K562 (cell line): Measurements from ENCODE around the gene BMI1. TPM values are rescaled to one million over a fixed set of nuclear protein-coding genes. Genes with fewer than 3 reads are reported as not detected.

Experiments used
- ATAC-seq: fragments of 200-7000 bp; cut with Tn5 transposase; 3 replicates; pipeline ENCODE4 v1.9.1; 2020; ENCODE audit warnings: moderate library complexity
- BruUV-seq: library from RNA; stranded (reverse); fragments of 400-500 nt; replicated peaks from 2 replicates; lab custom pipeline; 2021; lab: Mats Ljungman, UMichigan
- CTCF ChIA-PET: fragments of 300-600 bp; formaldehyde crosslinking; extraction: SDS; loops from one replicate; lab custom pipeline; 2021; ENCODE audit warnings: low intra/inter-chr PET ratio; lab: Yijun Ruan, JAX
- POLR2A ChIA-PET: fragments of 300-600, 350-650 bp; sonication (Branson Sonifier 250); formaldehyde crosslinking; extraction: SDS; loops from one replicate; lab custom pipeline; 2021; ENCODE audit warnings: antibody characterized with exemption, inconsistent platforms; lab: Yijun Ruan, JAX
- DNase-seq, 4 experiments: peaks; one replicate each; pipeline versions ENCODE4 v3.0.0 to v3.0.0-alpha.2; 2011 to 2018; ENCODE audit warnings: low spot score in 3 of 4, mixed read lengths in 3 of 4; ENCODE audit errors: extremely low read depth in 1 of 4
- FAIRE-seq: peaks from 2 replicates; lab custom pipeline; 2011; peaks lifted over from hg19 to GRCh38; lab: Jason Lieb, UNC
- H2AFZ ChIP-seq: 2 replicates; pipeline ENCODE4 v1.6.0; 2011; ENCODE audit warnings: low read depth, low read length, control low read depth, inconsistent platforms
- H3K27ac ChIP-seq: fragments of 200-600 bp; 3 replicates; pipeline ENCODE4 v1.8.0; 2011; ENCODE audit warnings: low read depth, mild to moderate bottlenecking, control low read depth, inconsistent platforms, low read length, moderate library complexity, mixed read lengths; ENCODE audit errors: extremely low read depth
- H3K27me3 ChIP-seq, 2 experiments: fragments of 300-600 bp in 1 of 2; 2 replicates in 1 of 2; 3 replicates in 1 of 2; pipeline versions ENCODE4 v1.6.0 to v1.8.0; 2011; ENCODE audit warnings: inconsistent platforms in 2 of 2, low read length in 2 of 2, mild to moderate bottlenecking in 1 of 2, mixed read lengths in 1 of 2, moderate library complexity in 1 of 2; ENCODE audit not compliant: control insufficient read depth in 2 of 2, insufficient read depth in 2 of 2
- H3K36me3 ChIP-seq: fragments of 300-600 bp; 3 replicates; pipeline ENCODE4 v1.8.0; 2011; ENCODE audit warnings: mild to moderate bottlenecking, low read length, inconsistent platforms; ENCODE audit not compliant: control insufficient read depth, insufficient read depth
- H3K4me1 ChIP-seq, 2 experiments: fragments of 200-600 bp in 1 of 2; replicated peaks in 1 of 2; 2 replicates in 1 of 2; 3 replicates in 1 of 2; pipeline versions ENCODE4 v1.5.1 to v1.8.0; 2011; ENCODE audit warnings: inconsistent platforms in 2 of 2, low read length in 2 of 2, mild to moderate bottlenecking in 1 of 2, mixed read lengths in 1 of 2, moderate library complexity in 1 of 2; ENCODE audit not compliant: control insufficient read depth in 2 of 2, insufficient read depth in 2 of 2
- H3K4me2 ChIP-seq: 2 replicates; pipeline ENCODE4 v1.6.1; 2011; ENCODE audit warnings: low read length, control low read depth, inconsistent platforms, mixed read lengths; ENCODE audit not compliant: insufficient read depth
- H3K4me3 ChIP-seq: fragments of 200-600 bp; sonication (generic), shearing (Covaris generic); 2 replicates; pipeline ENCODE4 v1.5.1; 2016; ENCODE audit warnings: control low read depth, inconsistent platforms
- H3K79me2 ChIP-seq: fragments of 200-600 bp; 3 replicates; pipeline ENCODE4 v1.8.0; 2011; ENCODE audit warnings: low read length, inconsistent platforms; ENCODE audit not compliant: control insufficient read depth, insufficient read depth
- H3K9ac ChIP-seq, 2 experiments: 2 replicates each; pipeline versions ENCODE4 v1.6.0 to v1.6.1; 2011; ENCODE audit warnings: low read depth in 2 of 2, low read length in 2 of 2, control low read depth in 1 of 2, inconsistent platforms in 1 of 2, mild to moderate bottlenecking in 1 of 2, mixed read lengths in 1 of 2; ENCODE audit not compliant: insufficient read depth in 1 of 2
- H3K9me1 ChIP-seq: one replicate; pipeline ENCODE4 v1.6.0; 2011; ENCODE audit warnings: inconsistent platforms, mild to moderate bottlenecking, low read length, moderate library complexity; ENCODE audit not compliant: control insufficient read depth, insufficient read depth
- H3K9me3 ChIP-seq: replicated peaks from 2 replicates; pipeline ENCODE4 v1.5.1; 2011; ENCODE audit warnings: low read depth, low read length, inconsistent platforms; ENCODE audit not compliant: control insufficient read depth, insufficient read depth
- H4K20me1 ChIP-seq: replicated peaks from 2 replicates; pipeline ENCODE4 v1.6.1; 2011; ENCODE audit warnings: low read length, inconsistent platforms, mixed read lengths; ENCODE audit not compliant: control insufficient read depth, insufficient read depth
- ELF1 ChIP-seq: fragments of 200-800 bp; sonication (Bioruptor generic); IDR thresholded peaks from 2 replicates; pipeline ENCODE4 v1.6.1; 2016; ENCODE audit warnings: missing genetic modification characterization, missing compliant biosample characterization
- PRMT5 ChIP-seq: sonication (generic); formaldehyde crosslinking; IDR thresholded peaks from 2 replicates; pipeline ENCODE4 v1.5.0; 2020; ENCODE audit warnings: missing genetic modification reagents
- RREB1 ChIP-seq: fragments of 250-450 bp; sonication (Bioruptor Pico); IDR thresholded peaks from 2 replicates; pipeline ENCODE4 v1.4.0; 2020
- ZBTB9 ChIP-seq: fragments of 450-650 bp; formaldehyde crosslinking; IDR thresholded peaks from 2 replicates; pipeline ENCODE4 v1.4.0; 2020; ENCODE audit warnings: mild to moderate bottlenecking, moderate library complexity
- ZNF79 ChIP-seq: fragments of 250-450 bp; sonication (Bioruptor Pico); IDR thresholded peaks from 2 replicates; pipeline ENCODE4 v1.4.0; 2020; ENCODE audit warnings: low read depth, mild to moderate bottlenecking, moderate library complexity
- WGBS: fragments of 100-300 bp; shearing (Covaris generic); methylation state at CpG from one replicate; pipeline ENCODE4 v1.1.6; 2016; ENCODE audit warnings: low coverage, mixed read lengths; ENCODE audit not compliant: insufficient coverage; ENCODE audit errors: missing lambda C conversion rate; 5-methylcytosine and 5-hydroxymethylcytosine counted together
- in situ Hi-C: fragments of 300-500 bp; cut with MboI; formaldehyde crosslinking; loops from 4 replicates; pipeline ENCODE4 v1.15.0; 2018; ENCODE audit warnings: inconsistent platforms, mixed read lengths
- intact Hi-C: fragments of 100-400 bp; cut with micrococcal nuclease; formaldehyde crosslinking; loops from 2 replicates; pipeline ENCODE4 v1.14.2; 2022
- polyA plus RNA-seq, 8 experiments: library from polyadenylated mRNA; depleted of rRNA in 4 of 8; stranded (reverse) in 5 of 8; unstranded in 3 of 8; fragments of >200 nt; fragmentation: Nextera tagmentation in 2 of 8; fragmentation: Illumina TruSeq in 1 of 8; extraction: Ambion mirVana in 2 of 8; extraction: Trizol in 1 of 8; gene quantifications; 2 replicates each; pipeline versions ENCODE4 v1.2.1 to v1.2.3, GENCODE V29; 2011 to 2014; ENCODE audit warnings: inconsistent platforms in 1 of 8, missing spikeins in 1 of 8
- total RNA-seq, 7 experiments: library from RNA; depleted of rRNA in 6 of 7; stranded (reverse); fragments of >200 nt in 6 of 7; fragmentation: Illumina TruSeq in 2 of 7; extraction: Trizol in 2 of 7; gene quantifications; 2 replicates each; pipeline versions ENCODE4 v1.2.1 to v1.2.3, GENCODE V29; 2011 to 2021; ENCODE audit warnings: low replicate concordance in 1 of 7

Gene BMI1
- total and polyA plus RNA-seq, 9 of the 15 experiments (the other 6 are each of a cell fraction or from before 2014, with no cell fraction given) = 21.4 to 103 (median 70.8) TPM

- Histone ChIP-seq H3K4me2 (no peak overlapping the region), H3K4me1 (peaks cover 4 to 25% of the 10 kb centered on the region in 2 experiments), H2AFZ (peak overlapping the region; percentile 61), H3K79me2 (no peaks in the 10 kb centered on the region), H3K27me3 (no peaks in the 10 kb centered on the region), H3K9me1 (no peaks in the 10 kb centered on the region), H3K4me3 (no peak overlapping the region), H3K9ac (no peak overlapping the region), H3K36me3 (no peaks in the 10 kb centered on the region), H4K20me1 (no peaks in the 10 kb centered on the region), H3K27ac (0 out of 3 replicates have a peak overlapping the region, but pooled peaks have one; percentile 12), H3K9me3 (no peaks in the 10 kb centered on the region)
- DNase-seq (no peak), FAIRE-seq (no peak), ATAC-seq (no peak)
- ChIA-PET CTCF (no interaction called here), POLR2A (interaction anchor here (0.5 to 1.5 kb wide), 3 partner anchors 9 to 709 kb away, joined by 3 to 6 read pairs (median 4); no protein-coding TSS in a partner anchor)
- TF ChIP-seq ELF1 (tag) = 0 out of 2 replicates have a peak, but pooled peaks have one; percentile 31
- TF ChIP-seq PRMT5 (CRISPR knock-in tag) = no peak
- in situ Hi-C loops = no loop called here
- BruUV-seq = no TSS peak
- intact Hi-C loops = no loop called here
Observed at GRCh38 chr10:22370320-22370719, 49.4 kb downstream of the BMI1 start.

- no peaks in the 10 kb centered on the region for H3K79me2 ChIP-seq
- no peaks in the 10 kb centered on the region for H3K27me3 ChIP-seq
- no peak overlapping the region for H3K4me2 ChIP-seq
- H4K20me1 ChIP-seq = no peaks in the 10 kb centered on the region
- H3K9me1 ChIP-seq = no peaks in the 10 kb centered on the region
- DNase-seq = no peak
- no peak overlapping the region for H3K4me3 ChIP-seq
- no peaks in the 10 kb centered on the region for H3K36me3 ChIP-seq
- H3K9me3 ChIP-seq = no peaks in the 10 kb centered on the region
- BruUV-seq = no TSS peak
- FAIRE-seq = no peak
- CTCF ChIA-PET = no interaction called here
- intact Hi-C loops = no loop called here
- POLR2A ChIA-PET = interaction anchor here (1.3 kb wide), 1 partner anchor 21 kb away, joined by 4 read pairs; no protein-coding TSS in a partner anchor
- no peak overlapping the region for H3K27ac ChIP-seq
- H3K9ac ChIP-seq = 0 out of 4 replicates have a peak overlapping the region, but pooled peaks of 1 of the 2 experiments have one; percentile 11
- peaks cover 4 to 25% of the 10 kb centered on the region in 2 experiments for H3K4me1 ChIP-seq
- H2AFZ ChIP-seq = no peak overlapping the region
- WGBS = 85% methylated on average over 6 of the region's 6 CpGs
- ATAC-seq = peak; percentile 31; the same call in 2 of the 3 replicates
- in situ Hi-C loops = no loop called here
- TF ChIP-seq ZNF79 (CRISPR knock-in tag) (no peak), ZBTB9 (no peak), RREB1 (CRISPR knock-in tag) (no peak)
Observed at GRCh38 chr10:22372298-22372697, 51.4 kb downstream of the BMI1 start.
